ENCODE results near the gene AKR1C1.
"Not testable (repeated sequence)": the region's sequence is repeated elsewhere in the genome, so short reads cannot be mapped to it uniquely, and the experiment has no call there.

Gene AKR1C1

DNA sequence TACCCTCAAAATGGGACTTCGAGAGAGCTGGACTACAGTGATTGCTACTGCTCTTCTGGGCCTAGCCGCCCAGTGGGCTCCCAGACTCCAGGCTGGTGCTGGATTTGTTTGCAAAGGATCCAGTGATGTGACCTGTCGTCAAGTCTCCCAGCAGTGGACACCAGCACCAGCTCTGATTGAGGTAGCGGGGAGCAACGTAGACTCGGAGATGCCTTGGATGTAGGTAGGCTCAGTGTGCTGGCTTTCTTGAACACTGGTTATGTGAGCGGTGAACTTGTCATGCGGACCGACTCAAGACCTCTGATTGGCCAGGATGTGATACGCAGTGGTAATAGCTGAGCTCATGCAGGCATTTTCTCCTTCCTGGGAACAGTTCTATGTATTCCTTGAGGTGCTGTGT, 21.0 kb downstream of the AKR1C1 start:
- DNase-seq (ENCODE audit: low read depth) = no peak

DNA sequence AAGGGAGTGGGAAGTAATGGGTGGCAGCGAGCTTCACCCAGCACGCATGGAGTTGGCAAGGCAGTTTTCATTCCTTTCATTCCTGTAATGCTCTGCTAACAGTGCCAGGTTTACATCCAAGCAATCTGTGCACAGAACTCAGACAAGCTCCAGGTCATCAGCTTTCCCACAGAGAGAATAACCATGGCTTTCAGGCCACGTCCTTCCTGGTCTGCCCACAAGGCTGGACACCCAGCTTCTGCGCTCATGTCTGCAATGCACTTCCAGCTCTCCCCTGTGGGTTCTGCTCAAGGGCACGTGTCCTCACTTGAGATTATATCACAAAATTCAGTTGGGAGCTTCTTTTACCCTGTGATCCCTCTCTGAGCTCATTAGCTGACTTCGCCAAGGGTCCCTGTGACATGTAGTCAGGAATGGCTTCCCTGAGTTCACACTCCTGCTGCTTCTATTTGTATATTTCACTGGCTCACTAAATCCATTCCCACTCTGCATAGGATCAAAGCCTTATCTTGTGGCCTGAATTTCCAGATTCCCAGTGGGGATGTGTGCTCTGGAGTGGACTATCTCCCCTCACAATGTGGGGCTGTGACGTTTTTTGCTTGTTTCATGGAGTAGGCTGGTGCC, 21.9 kb downstream of the AKR1C1 start:
- DNase-seq (ENCODE audit: low read depth) = peak; percentile 23

DNA sequence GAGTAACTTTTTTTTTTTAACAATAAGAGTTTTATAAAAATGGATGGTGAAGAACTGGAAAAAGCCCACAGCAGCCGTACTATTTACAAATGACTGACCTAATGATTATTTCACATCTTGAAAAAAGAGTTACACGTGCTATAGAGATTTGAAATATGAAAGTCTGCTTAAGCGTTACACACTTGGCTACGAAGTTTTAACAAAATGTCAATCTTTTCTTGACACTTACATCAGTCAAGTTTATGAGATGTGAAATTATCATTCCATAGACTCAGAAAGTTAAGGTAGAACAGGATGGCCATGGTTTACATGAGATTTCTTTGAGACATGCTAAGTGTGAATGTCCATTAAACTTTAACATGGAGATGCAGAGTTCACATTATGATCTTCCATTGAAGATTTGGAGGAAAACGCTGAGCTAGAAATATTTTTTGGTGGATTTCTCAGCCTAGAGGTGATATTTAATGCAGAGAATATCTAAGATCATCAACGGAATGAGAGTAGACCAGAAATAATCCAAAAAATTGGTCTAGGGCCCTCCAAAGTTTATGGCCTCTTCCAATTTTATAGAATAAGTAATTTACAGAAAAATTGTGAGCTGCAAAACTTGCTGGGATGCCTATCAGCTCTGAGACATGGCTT, 24.9 kb downstream of the AKR1C1 start:
- DNase-seq (ENCODE audit: low read depth) = not testable (repeated sequence)

DNA sequence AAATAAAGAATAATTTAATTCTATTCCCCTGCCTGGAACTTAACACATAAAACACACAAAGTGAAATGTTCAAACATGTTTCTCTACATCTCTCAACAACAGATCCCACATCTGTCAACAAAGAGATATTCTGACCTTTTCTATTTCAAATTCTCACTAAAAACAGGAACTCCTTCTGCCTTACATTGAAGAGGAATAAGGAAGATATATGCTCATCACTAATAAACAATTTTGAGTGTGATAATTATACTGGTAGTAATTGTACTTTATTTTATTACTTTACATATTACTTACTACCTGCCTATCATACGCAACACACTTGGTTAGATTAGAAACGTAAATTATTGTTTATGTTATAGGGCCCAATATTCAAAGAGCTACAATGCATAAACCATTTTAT, 27.0 kb downstream of the AKR1C1 start:
- DNase-seq (ENCODE audit: low read depth) = no peak

DNA sequence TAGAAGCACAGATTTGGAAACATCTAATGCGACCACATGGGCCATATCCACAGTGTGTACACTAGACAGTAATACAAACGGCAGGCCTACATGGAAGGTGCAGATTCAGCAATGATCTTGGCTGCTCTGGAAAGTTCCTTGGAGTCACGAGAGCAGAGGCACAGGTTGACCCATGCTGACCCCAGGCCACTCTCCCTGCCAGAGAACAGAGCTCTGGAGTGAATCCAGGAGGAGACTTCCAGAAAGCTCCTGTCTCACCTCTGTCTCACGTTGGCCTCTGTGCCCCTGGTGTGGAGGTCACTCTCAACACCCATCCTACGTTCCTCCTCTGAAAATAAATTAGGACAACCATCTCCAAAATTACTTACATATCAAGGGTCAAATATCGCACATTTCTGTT, 28.2 kb downstream of the AKR1C1 start:
- not testable (repeated sequence) for DNase-seq (ENCODE audit: low read depth)

DNA sequence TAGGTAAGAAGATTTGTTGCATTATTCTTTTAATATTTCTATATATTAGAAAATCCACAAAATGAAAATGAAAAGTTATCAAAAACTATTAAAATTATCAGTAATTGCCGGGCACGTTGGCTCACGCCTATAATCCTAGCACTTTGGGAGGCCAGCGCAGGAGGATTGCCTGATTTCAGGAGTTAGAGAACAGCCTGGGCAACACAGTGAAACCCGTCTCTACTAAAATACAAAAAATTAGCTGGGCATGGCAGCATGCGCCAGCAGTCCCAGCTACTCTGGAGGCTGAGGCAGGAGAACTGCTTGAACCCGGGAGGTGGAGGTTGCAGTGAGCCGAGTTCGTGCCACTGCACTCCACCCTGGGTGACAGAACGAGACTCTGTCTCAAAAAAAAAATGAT, 29.3 kb downstream of the AKR1C1 start:
- not testable (repeated sequence) for DNase-seq (ENCODE audit: low read depth)

DNA sequence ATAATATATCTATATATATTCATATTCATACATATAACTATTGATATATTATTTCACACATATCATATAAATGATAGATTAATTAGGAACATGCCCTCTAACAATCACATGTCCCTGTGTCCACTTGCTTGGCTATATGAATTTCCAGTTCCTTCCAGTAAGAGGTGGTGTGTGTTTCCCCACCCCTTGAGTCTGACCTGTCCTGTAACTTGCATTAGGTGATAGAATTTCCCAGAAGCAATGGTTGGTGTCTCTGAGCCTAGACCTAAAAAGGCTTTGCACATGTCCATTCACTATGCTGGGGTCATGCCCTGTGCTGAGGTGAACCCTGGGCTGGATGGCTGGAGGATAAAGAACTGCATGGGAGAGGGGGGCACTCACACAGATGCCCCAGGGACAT, 31.0 kb downstream of the AKR1C1 start:
- DNase-seq (ENCODE audit: low read depth) = not testable (repeated sequence)

DNA sequence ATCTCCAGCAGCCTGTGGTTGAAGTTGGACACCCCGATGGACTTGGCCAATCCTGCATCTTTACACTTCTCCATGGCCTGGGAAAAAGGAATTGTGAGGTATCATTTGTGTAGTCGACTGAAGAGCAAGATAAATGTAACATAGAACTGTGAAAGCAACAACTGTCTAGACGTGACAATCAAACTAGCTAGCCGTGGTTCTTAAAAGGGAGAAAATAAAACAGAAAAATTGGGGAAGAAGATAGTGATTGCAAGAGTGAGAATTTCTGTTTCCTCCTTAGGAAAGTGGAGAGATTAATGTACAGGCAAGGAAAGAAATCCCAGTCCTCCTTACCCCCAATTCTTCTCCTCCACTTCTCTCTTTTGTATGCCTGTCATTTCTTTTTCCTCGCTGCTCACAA, 35.5 kb downstream of the AKR1C1 start:
- no peak for DNase-seq (ENCODE audit: low read depth)

DNA sequence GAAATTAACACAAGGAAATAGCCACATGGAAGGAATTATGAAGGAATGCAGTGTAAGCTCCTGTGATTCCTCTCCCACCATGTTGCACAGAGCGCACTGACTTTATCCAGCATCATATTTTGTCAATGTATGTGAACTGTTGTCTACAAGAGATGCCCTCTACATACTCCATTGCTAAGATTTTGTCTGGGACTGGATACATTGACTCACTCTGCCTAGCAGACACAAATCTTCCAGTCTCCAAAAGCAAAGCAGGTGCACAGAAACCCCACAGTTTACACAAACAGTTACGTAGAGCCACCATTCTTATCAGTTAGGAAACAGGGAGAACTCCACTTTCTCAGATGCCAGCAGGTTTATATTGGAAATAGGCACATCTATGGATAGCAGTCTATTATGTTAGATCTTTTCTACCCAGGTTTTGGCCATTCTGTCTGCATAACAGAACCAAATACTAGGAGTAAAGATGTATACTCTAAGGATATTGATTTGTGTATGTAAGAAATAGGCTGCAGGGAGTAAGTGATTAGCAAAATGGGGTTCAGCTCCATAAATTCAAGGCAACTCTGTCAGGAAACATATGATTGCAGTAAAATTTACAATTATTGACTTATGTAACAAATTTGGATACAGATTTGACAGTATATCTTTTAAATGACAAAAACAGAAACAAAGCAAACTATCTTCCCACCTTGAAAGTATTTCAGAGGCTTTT, 39.0 kb downstream of the AKR1C1 start:
- no peak for DNase-seq (ENCODE audit: low read depth)

DNA sequence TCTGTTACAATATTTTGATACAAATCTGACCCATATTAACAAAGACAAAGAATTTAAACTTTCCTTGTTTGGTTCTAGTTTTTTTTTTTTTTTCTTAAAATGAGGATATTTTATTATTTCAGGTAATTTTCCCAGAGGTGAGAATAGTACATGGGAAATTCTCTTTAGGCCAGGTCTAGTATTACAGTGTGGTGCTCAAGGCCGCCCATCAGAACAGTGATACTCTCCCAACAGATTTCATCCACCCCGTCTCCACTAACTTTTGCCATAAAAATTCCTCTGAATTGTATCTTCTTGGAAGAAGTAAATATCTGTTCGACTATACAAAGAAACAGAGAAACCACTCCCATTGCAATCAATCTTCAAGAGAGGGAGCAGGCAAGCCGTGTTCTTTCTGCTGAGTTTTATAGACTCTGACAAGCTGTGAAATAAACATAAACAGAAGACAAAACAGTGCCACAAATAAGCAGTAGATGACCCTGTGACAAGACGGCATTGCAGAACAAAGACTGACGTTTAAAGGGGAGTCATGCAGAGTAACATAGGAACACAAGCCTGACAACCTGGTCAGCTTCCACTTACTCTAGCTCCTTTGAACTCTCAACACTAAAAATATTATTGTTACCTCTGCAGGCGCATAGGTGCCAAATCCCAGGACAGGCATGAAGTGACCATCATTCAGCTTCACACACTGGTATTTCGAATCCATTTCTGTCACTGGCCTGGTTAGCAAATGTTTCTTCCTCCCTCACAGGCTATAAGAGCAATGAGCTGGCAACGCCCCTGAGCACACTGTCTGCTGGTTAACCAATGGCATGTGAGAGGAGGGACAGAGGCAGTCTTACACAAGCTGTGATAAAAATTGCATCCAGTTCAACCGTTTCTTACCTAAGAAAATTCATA, 40.2 kb downstream of the AKR1C1 start, which contains the start of gene AKR1C2:
Gene AKR1C2, minus strand, starts transcription at position 731 of the 903 bp plus-strand sequence. Its CDS starts 22 bp downstream, at position 709.
- DNase-seq (ENCODE audit: low read depth) = not testable (repeated sequence)

DNA sequence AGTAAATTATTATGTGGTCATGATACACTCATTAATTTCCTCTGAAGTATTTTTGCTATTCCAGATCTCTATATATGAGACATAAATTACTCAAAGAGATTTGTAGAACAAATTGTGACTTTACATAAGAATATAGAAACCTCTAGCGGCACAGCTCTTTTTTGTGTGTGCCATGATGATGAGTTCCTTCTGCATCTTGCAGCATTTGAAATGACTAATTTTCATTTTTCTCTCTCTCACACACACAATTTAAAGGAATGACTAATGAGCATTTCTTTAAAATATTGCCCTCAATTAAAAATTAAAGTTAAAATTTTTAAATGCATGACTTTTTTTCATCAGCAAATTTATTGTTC, 40.8 kb downstream of the AKR1C1 start:
- DNase-seq (ENCODE audit: low read depth) = not testable (repeated sequence)

DNA sequence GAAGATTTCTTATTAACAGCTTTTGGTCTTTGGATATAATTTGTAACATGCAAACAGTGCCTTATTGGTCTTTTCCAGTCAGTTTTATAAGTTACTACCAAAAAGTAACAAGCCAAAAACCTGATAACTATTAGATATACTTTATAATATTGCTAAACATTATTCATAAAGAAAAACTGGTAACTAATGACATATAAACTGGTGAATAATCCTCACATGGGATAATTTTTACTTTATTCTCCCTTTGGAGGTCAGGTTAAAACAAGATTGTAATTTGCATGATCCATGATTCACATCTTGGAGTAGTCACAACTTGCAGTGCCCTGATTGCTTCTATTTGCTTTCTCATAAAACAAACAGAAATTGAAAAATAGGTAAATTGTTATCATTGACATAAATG, 41.3 kb downstream of the AKR1C1 start:
- DNase-seq (ENCODE audit: low read depth) = not testable (repeated sequence)

DNA sequence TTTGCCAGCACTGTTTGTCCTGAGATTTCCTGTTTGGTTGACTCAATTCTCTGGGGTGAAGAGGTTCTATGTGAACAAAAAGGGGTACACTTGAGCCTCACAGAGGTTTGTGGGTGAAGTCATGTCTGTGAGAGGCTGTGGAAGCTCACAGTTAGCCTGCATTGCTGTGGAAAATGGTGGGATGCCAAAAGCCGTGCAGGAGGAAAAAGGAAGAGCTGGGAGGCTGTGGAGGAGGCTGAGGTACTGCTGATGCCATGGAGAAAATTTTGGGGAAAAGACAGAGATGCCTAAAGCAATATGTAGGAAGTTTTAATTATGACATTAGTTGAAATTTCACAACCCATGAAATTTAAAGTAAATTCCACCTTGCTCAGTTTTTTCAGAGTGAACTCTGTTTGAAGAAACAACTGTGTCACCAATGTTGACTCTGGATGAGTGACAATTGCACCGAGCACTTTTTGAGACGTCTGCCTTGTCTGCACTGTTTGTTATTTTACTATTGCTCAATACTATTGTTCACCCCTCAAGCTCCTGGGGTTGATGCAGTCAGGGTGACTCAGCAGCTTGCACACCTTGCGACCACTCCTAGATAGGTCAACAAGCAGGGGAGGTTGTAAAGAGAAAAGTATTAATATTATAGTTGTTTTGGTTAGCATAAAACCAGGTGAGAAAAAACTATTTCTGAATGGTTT, 45.8 kb downstream of the AKR1C1 start:
- not testable (repeated sequence) for DNase-seq (ENCODE audit: low read depth)

DNA sequence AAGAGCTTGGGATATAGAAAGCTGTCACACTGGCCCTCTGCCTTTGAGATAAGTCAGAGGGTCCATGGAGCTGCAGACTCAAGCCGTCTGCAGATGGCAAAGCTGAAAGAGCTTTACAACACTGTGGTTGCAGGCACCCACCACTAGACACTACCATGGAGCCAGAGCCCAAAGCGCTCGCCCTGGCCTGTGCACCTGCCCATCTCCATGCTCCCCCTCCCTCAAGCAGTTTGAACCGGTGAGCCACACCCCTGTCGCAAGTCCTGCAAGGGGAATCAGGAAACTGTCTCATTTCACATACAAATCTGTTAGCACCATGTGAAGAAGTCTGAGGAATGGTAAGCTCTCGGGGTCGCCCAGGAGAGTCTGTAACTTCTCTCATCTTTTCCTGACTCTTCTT, 46.8 kb downstream of the AKR1C1 start:
- not testable (repeated sequence) for DNase-seq (ENCODE audit: low read depth)

DNA sequence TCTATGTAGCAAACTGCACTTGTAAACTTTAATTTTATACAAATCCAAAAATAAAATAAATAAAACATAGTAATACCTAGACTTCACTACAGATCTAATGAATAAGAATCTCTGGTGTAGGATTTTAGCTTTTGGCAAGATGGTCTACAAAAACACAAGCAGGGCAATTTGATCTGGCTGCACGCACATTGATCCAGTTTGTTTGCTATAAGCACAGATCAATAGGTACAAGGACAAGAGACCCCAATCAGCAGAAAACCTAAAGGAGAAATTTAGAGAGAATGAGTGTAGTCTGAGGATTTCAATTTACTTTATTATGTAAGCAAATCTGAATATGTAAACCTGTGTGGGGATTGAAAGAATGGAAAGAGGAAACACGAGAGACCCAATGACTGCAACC, 48.2 kb downstream of the AKR1C1 start:
- DNase-seq (ENCODE audit: low read depth) = not testable (repeated sequence)

DNA sequence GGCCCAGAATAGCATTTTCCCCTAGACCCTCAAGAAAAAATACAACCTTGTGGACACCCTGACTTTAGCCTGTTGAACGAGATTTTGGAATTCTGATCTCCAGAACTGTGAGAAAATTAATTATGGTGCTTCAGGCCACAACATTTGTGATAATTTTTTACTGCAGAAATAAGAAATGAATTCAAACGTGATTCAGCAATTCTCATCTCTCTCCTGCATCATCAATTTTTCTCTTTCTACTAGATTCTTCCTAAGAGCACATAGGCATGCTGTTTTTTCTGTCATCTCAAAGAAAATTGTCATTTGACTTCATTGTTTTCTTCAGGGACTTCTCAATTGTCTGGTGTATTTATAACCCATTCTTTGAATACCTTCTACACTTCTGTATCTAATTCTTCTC, 49.4 kb downstream of the AKR1C1 start:
- DNase-seq (ENCODE audit: low read depth) = no peak

DNA sequence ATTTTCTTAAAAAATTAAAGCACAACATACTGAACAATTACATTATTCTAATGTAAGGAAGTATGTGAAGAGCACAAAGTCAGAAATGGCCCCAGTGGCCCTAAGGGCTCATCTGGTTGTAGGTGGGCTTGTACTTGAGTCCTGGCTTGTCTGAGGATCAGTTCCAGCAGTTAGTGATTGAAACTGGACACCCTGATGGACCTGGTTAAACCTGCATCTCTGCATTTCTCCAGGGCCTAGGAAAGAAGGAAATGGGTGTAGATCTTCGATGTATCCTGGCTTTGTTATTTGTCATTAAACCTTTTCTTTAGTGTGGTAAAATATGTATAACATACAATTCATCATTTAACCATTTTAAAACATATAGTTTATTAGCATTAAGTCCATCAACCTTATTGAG, 50.2 kb downstream of the AKR1C1 start:
- no peak for DNase-seq (ENCODE audit: low read depth)

DNA sequence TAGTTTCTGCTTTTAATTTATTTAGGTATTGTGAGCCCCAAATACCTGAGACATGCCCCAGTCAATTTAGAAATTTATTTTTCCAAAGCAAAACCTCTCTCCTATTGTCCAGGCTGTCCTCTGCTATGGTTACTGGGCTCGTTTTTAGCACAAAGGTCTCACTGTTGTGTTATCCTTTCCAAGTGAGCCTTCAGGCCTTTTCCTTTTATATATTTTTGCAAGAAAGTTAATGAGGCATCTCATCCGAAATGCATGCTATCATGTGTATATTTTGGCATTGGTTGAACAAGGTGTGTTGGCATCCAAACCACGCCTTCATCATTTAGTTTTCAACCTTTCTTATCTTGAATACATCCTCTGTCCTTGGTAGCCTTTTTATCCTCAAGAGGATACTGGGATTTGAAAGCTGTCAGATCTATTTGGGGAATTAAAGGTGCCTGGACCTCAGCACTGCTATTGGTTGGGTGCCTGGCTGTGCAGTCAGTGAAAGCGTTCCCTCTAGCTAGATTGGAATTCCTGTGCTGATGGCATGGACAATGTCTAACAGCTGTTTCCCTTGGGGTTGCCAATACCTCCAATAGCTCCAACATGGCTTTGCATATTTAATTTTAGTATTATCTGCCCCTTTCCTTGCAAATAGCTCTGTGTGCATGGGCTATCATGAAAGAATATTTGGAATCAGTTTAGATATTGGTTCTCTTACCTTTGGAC, 51.1 kb downstream of the AKR1C1 start:
- DNase-seq (ENCODE audit: low read depth) = not testable (repeated sequence)

DNA sequence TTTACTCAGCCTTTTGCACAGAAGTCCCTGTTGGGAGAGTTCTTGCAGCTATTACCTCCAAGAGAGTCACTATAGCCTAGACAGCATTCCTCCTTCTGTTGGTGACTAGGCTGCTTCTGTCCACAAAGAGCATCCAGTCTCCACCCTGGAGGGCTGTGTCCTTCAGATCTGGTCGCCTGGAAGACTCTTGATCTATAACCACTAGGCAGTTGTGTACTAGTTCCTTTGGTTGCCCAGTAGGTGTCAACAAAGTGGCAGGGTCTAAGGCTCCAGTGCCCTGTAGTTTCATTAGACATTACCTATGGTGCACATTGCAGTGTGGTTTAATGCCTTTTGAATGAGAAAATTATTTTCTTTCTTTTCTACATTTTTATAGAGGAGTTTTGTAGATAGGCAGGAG, 51.7 kb downstream of the AKR1C1 start:
- no peak for DNase-seq (ENCODE audit: low read depth)

DNA sequence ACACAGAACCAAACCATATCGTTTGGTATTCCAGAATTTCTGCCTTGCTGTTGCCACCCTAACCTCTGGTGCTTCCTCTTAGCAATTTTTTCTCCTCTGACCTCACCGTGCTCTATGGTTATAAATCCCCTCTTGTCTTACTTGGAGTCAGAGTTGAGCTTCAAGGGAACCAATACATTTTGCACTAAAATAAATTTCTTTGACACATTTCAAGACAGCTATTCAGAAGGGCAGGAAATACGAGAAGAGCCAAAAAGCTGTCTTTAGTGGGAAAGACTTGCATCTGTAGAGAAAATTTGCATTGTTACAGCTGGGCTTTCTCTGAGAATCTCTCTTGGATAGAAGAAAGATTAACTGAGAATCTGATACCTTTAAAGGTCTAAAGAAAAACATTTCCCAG, 54.9 kb downstream of the AKR1C1 start:
- DNase-seq (ENCODE audit: low read depth) = no peak

DNA sequence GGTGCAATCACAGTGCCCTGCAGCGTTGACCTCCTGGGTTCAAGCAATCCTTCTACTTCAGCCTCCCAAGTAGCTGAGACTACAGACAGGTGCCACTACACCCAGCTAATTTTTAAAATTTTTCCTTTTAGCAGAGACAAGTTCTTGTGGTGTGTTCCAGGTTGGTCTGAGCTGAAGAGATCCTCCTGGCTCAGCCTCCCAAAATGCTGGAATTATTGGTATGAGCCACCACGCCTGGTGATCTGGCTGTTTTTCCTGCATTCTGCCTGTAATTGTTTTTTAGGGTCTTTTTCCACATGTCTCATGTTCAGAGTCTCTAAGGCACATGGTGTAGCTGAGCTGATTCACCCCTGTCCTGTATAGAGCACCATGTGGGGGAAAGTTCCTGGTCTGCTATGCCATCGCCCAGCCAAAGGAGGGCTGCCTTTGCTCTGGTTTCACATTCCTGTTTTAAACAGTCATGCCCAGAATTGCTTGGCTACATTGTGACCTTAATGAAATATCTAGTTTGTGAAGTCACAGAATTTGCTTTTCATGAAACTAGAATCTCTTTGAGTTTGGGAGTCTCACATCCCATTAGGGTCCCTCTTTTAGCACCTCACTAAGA, 55.6 kb downstream of the AKR1C1 start:
- DNase-seq (ENCODE audit: low read depth) = peak; percentile 68
